HG03354 (cell line): ENCODE measurements around the gene DNM3.
A peak's percentile ranks its signal among the peaks of the same experiment; 100 is the strongest.

ENCODE experiments used
- ATAC-seq: cut with Tn5 transposase; IDR thresholded peaks from one replicate; pipeline ENCODE4 v1.9.1; 2021; ENCODE audit warnings: mild to moderate bottlenecking; ENCODE audit not compliant: unreplicated experiment, poor library complexity, severe bottlenecking

DNM3 gene

GRCh38 chr1:172146141-172146850 lies 305.0 kb downstream of the DNM3 start:
- ATAC-seq = no peak

GRCh38 chr1:172147541-172147940 lies 306.2 kb downstream of the DNM3 start:
- ATAC-seq = no peak

GRCh38 chr1:172148213-172148612 lies 306.9 kb downstream of the DNM3 start:
- no peak for ATAC-seq

GRCh38 chr1:172148707-172149106 lies 307.4 kb downstream of the DNM3 start:
- no peak for ATAC-seq

- no peak for ATAC-seq
These were observed 308.0 kb downstream of the DNM3 start for GRCh38 chr1:172149346-172149745.

DNA sequence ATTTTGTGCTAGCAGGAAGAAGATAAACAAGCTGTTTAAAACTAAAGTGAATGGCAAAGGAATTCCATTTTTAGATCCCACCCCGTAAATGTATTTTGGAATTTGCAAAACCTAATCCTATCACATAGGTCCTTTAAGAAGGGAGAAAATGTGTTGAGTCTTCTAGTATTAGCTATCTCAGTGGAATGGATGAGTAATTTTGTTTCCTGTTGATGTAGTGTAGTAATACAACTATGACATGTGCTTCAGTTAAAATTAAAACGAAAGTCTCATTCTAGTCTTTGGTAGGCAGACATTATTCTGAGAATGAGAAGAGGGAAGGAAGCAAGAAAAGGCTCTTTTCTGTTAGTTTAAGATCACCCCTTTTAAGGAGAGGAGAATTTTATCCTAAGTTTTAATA lies 313.3 kb downstream of the DNM3 start:
- peak; percentile 97 for ATAC-seq

- ATAC-seq = no peak
These were observed 314.5 kb downstream of the DNM3 start for GRCh38 chr1:172155766-172156165.

- ATAC-seq = no peak
These were observed 320.9 kb downstream of the DNM3 start for GRCh38 chr1:172162236-172162635.

DNA sequence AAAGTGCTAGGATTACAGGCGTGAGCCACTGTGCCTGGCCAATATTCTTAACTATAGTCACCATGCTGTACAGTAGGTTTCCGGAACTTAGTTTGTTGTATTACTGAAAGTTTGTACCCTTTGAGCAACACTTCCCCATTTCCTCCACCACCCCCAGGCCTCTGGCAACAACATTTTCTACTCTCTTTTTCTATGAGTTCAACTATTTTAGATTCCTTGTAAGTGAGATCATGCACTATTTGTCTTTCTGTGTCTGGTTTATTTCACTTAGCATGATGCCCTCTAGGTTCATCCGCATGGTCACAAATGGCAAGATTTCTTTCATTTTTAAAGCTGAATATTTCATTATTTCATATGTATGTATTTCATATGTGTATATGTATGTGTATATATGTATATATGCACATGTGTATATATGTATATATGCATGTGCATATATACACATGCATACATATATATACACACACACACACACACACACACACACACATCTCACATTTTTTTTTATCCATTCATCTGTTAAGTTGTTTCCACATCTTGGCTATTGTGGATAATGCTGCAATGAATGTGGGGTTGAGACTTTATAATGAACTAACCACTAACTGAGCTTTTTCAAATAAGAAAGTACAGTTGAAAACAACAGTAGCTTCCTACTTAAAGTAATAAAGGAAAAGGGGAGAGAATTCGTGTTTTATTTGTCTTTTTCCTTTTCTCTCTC lies 322.4 kb downstream of the DNM3 start:
- ATAC-seq = no peak

GRCh38 chr1:172165403-172165802 lies 324.1 kb downstream of the DNM3 start:
- ATAC-seq = no peak

DNA sequence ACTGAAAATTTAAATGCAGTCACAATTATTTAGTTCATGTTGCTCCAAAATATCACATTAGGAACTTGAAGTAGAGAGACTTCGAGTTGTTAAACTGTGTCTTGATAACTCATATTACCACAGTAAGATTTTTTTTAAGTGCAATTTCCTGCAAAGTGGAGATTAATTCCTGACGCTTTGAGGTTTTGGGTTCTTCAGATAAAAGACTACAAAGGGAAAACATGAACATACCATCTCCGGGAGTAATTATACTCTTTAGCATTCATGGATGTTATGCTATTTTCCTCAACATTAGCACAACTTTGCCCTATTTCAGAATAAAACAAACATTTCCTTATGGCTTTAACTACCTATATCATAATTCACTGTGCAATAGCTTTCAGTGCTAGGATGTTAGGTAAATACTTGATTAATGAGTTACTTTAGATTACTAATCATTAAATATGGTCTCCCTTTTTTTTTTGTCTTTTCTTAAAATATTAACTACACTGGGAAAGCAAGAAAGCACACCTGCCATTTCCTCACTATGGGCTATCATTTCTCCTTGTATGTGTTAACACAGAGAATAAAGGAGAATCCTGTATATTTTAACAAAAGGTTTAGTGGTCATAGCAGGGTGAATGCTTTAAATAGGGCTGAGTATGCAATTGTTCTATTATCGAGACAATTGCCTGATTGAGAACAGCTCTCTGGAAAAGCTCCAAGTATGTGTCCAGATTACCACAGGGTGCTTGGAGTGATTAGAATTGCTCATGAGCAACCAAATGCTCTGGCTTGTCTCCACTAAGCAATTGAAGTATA lies 326.7 kb downstream of the DNM3 start:
- no peak for ATAC-seq

- no peak for ATAC-seq
These were observed 327.2 kb downstream of the DNM3 start for GRCh38 chr1:172168597-172168872.

GRCh38 chr1:172169836-172170235 lies 328.5 kb downstream of the DNM3 start:
- no peak for ATAC-seq

DNA sequence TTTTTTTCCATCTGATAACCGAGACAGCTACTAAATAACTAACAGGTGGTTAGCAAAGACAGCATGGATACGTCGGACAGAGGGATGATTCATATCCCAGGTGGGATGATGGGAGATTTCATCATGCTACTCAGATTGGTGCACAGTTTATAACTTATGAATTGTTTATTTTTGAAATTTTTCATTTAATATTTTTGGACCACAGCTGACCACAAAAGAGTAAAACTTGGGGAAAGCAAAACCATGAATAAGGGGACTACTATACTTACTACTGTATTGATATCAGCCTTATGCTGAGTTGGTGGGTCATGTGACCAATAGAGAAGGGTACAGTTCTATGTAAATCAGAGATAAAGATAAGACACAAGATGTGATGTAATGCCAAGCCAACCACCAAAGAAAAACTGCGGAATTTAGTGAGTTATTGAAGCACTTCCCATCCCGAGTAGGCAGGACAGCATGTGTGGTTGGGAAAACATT lies 331.1 kb downstream of the DNM3 start:
- ATAC-seq = no peak

DNA sequence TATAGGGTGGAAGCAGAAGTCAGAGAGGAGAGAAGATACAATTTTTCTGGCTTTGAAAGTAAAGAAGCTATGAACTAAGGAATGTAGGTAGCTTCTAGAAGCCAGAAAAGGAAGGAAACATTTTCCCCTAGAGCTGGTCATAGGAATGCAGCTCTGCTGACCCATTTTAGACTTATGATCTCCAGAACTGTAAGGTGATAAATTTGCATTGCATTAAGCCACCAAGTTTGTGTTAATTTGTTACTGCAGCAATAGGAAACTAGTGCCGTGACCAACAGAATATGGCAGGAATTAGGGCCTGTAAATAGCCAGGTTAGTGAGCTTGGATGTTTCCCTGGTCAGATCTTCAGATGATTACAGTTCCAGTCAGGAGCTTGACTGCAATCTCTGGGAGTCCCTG lies 334.9 kb downstream of the DNM3 start:
- no peak for ATAC-seq

- ATAC-seq = no peak
These were observed 336.6 kb downstream of the DNM3 start for GRCh38 chr1:172177849-172178248.

DNA sequence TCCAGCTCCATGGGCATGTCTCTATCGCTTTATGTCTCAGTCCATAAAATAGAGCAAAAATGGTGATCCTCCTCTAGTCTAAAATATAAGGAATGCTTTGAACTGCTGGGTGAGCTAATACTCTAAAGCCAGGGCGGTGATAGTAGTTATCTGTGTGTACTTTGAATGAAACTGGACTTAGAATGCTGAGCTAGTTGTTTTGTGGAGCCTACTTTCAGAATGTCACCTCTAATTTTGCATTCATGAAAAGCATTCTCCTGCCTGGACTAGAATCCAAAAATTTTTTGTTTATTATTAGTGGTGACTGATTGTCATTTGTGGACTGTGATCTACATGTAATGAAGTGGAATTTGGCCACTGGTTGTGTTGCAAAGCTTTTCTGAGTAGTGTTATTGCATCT lies 337.6 kb downstream of the DNM3 start:
- ATAC-seq = no peak

DNA sequence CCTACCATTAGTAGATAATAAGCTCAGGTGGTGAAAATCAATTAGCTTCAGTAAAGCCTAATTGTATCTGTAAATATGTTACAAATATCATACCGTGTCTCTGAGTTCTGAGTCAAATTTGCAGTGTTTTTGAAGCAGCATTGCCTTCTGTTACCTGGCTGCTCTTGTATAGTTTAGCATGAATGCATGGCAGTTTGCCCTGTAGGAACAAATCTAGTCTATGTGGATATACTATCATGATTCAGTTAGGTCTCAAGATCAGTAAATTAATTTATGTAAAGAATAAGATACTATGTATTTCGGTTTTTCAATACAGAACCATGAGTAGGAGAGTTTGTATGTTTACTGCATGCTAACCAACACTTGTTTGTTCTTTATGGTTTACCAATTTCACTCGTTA lies 338.6 kb downstream of the DNM3 start:
- ATAC-seq = no peak

- ATAC-seq = peak; percentile 68
These were observed 339.4 kb downstream of the DNM3 start for GRCh38 chr1:172180501-172181285.
